ENCODE measurements around the gene LMCD1. TPM values are rescaled to one million over a fixed set of nuclear protein-coding genes. Genes with fewer than 3 reads are reported as not detected.

The LMCD1 gene
- total and polyA plus RNA-seq, 2 of the 8 experiments (the other 6 are each of a cell fraction or from before 2014, with no cell fraction given) = 12.3 to 26.5 TPM

DNA sequence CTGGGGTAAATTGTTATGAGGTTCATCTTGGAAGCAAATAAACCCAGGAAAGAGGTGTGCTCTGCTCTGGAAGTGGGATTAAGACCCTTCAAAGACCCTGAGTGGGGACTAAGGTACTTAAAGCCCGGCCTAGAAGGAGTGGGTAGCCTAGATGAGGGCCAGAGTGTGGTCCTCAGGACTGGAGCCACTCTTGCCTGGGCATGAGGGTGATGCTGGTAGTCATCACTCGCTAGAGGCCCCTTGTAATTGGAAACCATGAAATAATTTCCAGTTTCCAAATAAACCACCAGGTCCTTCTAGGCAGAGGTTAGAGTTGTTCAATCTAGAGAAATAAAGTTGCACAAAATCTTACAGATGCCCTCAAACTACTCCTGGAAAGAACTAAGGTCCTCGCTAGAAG, 15.2 kb upstream of the LMCD1 start:
- Histone ChIP-seq H3K27ac (ENCODE audit: low read depth, low read length) (no peak overlapping the region), H2BK20ac (ENCODE audit: low read length) (no peak overlapping the region), H3K36me3 (ENCODE audit: control insufficient read depth in 2 of 4, insufficient read depth in 4 of 4, low read length in 3 of 4) (peaks cover 0 to 4% (median 0%) of the 10 kb centered on the region in 4 experiments; a peak in 1 of 8 replicates), H3K79me2 (ENCODE audit: control insufficient read depth in 1 of 2, insufficient read depth in 2 of 2, low read length in 2 of 2) (no peaks in the 10 kb centered on the region), H3K27me3 (replicated peaks in 1 of 4; ENCODE audit: control insufficient read depth in 3 of 4, extremely low read depth in 1 of 4, insufficient read depth in 3 of 4, low read length in 3 of 4) (no peaks in the 10 kb centered on the region), H2BK5ac (ENCODE audit: low read depth, low read length) (no peak overlapping the region), H3K4ac (replicated peaks; ENCODE audit: insufficient read length, low read depth, low read length) (no peak overlapping the region), H3K23me2 (ENCODE audit: low read depth, low read length) (no peaks in the 10 kb centered on the region; the same call in 1 of the 2 replicates), H2AK5ac (ENCODE audit: low read depth, low read length) (no peak overlapping the region), H3K4me2 (ENCODE audit: insufficient read depth in 1 of 2, low read depth in 2 of 2, low read length in 2 of 2) (no peak overlapping the region), H2BK12ac (ENCODE audit: low read depth, low read length) (no peak overlapping the region), H2AFZ (ENCODE audit: low read length) (no peak overlapping the region), H3K4me3 (ENCODE audit: extremely low read depth in 1 of 4, insufficient read depth in 2 of 4, low read depth in 3 of 4, low read length in 4 of 4) (no peak overlapping the region), H2BK120ac (replicated peaks; ENCODE audit: low read depth, low read length) (no peak overlapping the region), H3K23ac (ENCODE audit: insufficient read length) (no peak overlapping the region), H3K9ac (replicated peaks in 1 of 4; ENCODE audit: extremely low read depth in 1 of 4, low read depth in 3 of 4, low read length in 3 of 4) (no peak overlapping the region), H3K18ac (ENCODE audit: extremely low read depth, low read length) (no peak overlapping the region), H3K9me3 (ENCODE audit: insufficient read depth in 2 of 2, low read depth in 1 of 2, low read length in 1 of 2) (peaks cover 0 to 4% of the 10 kb centered on the region in 2 experiments; a peak in 1 of 4 replicates), H4K5ac (ENCODE audit: insufficient read length, low read depth, low read length) (no peak overlapping the region), H3K79me1 (ENCODE audit: low read depth, low read length) (no peaks in the 10 kb centered on the region), H2BK15ac (ENCODE audit: low read length) (no peak overlapping the region), H3K4me1 (replicated peaks in 1 of 4; ENCODE audit: control insufficient read depth in 3 of 4, insufficient read depth in 4 of 4, low read length in 3 of 4) (no peaks in the 10 kb centered on the region), H4K91ac (replicated peaks; ENCODE audit: insufficient read length, low read length) (no peak overlapping the region), H3K56ac (replicated peaks; ENCODE audit: insufficient read length, low read depth, low read length) (no peak overlapping the region), H4K8ac (ENCODE audit: extremely low read depth, insufficient read depth, low read length) (no peak overlapping the region), H4K20me1 (replicated peaks in 1 of 2; ENCODE audit: control insufficient read depth in 1 of 2, insufficient read depth in 2 of 2, low read length in 2 of 2) (no peaks in the 10 kb centered on the region), H3K14ac (ENCODE audit: insufficient read length) (no peak overlapping the region)
- ChIA-PET POLR2A (ENCODE audit: partially characterized antibody) (no interaction called here), CTCF (ENCODE audit: partially characterized antibody) (interaction anchor here (0.9 to 1.2 kb wide), 2 partner anchors 12 to 13 kb away, joined by 3 to 4 read pairs; no protein-coding TSS in a partner anchor)
- 92% methylated on average over 3 of the region's 3 CpGs; no CpG with 5 or more reads in 1 of the 2 experiments for WGBS, 2 experiments (ENCODE audit: extremely low coverage in 1 of 2, insufficient coverage in 1 of 2, insufficient read length in 1 of 2, insufficient replicate concordance in 2 of 2, low coverage in 1 of 2, low lambda C conversion rate in 2 of 2, missing lambda C conversion rate in 1 of 2)
- DNase-seq (ENCODE audit: low read depth in 1 of 2, low spot score in 2 of 2) (no peak), FAIRE-seq (no peak)
- TF ChIP-seq RXRA (IDR thresholded peaks at IDR 0.05; ENCODE audit: insufficient read depth, low read depth, low read length) (no peak), POU5F1 (IDR thresholded peaks at IDR 0.05; ENCODE audit: low read depth, low read length) (no peak), SP2 (IDR thresholded peaks at IDR 0.05; ENCODE audit: low read length) (no peak), SP4 (IDR thresholded peaks at IDR 0.05; ENCODE audit: low read length) (no peak), KDM1A (IDR thresholded peaks at IDR 0.05; ENCODE audit: borderline replicate concordance, low read length) (no peak), MAFK (IDR thresholded peaks at IDR 0.05; ENCODE audit: low read depth, low read length) (no peak), SP1 (IDR thresholded peaks at IDR 0.05; ENCODE audit: low read depth, low read length) (no peak), CHD1 (IDR thresholded peaks at IDR 0.05; ENCODE audit: low read depth, low read length) (no peak), POLR2A (IDR thresholded peaks at IDR 0.05; ENCODE audit: control extremely low read depth in 1 of 2, low read depth in 2 of 2, low read length in 2 of 2) (no peak), SIX5 (IDR thresholded peaks at IDR 0.05; ENCODE audit: low read depth, low read length) (no peak), CBX8 (IDR thresholded peaks at IDR 0.05; ENCODE audit: borderline replicate concordance, low read depth, low read length) (no peak), TBP (IDR thresholded peaks at IDR 0.05; ENCODE audit: low read depth, low read length) (no peak), RFX5 (IDR thresholded peaks at IDR 0.05; ENCODE audit: borderline replicate concordance, low read depth, low read length) (no peak), CEBPB (IDR thresholded peaks at IDR 0.05; ENCODE audit: low read depth, low read length) (no peak), TCF12 (IDR thresholded peaks at IDR 0.05; ENCODE audit: low read depth, low read length) (no peak), NRF1 (IDR thresholded peaks at IDR 0.05; ENCODE audit: low read depth, low read length) (no peak), CTBP2 (IDR thresholded peaks at IDR 0.05; ENCODE audit: borderline replicate concordance, insufficient read depth, insufficient read length, low read length) (no peak)

Measured in H1 (cell line).